ENCODE data around the gene POLR3E.
"Not testable (repeated sequence)": the region's sequence is repeated elsewhere in the genome, so short reads cannot be mapped to it uniquely, and the experiment has no call there.

The POLR3E gene

GRCh38 chr16:22337045-22337444 is 39.8 kb downstream of the POLR3E start:
- no peak for DNase-seq

- DNase-seq = no peak
These were observed 40.8 kb downstream of the POLR3E start for GRCh38 chr16:22337849-22338635.

- no peak for DNase-seq
These were observed 43.7 kb downstream of the POLR3E start for GRCh38 chr16:22340945-22341344.

GRCh38 chr16:22342082-22342481 is 44.9 kb downstream of the POLR3E start:
- DNase-seq = no peak

- DNase-seq = no peak
These were observed 49.3 kb downstream of the POLR3E start for GRCh38 chr16:22346483-22346882.

GRCh38 chr16:22347100-22347820 is 50.1 kb downstream of the POLR3E start:
- DNase-seq = no peak

GRCh38 chr16:22348291-22348690 is 51.1 kb downstream of the POLR3E start:
- DNase-seq = no peak

GRCh38 chr16:22351017-22351416 is 53.8 kb downstream of the POLR3E start:
- DNase-seq = not testable (repeated sequence)

GRCh38 chr16:22352140-22352539 is 54.9 kb downstream of the POLR3E start:
- no peak for DNase-seq

- no peak for DNase-seq
These were observed 55.5 kb downstream of the POLR3E start for GRCh38 chr16:22352723-22353122.

- DNase-seq = no peak
These were observed 56.1 kb downstream of the POLR3E start for GRCh38 chr16:22353191-22353919.

- no peak for DNase-seq
These were observed 56.8 kb downstream of the POLR3E start for GRCh38 chr16:22353933-22354541.

GRCh38 chr16:22355487-22355908 is 58.3 kb downstream of the POLR3E start:
- DNase-seq = no peak

- DNase-seq = no peak
These were observed 59.9 kb downstream of the POLR3E start for GRCh38 chr16:22356930-22357634.

- DNase-seq = no peak
These were observed 60.4 kb downstream of the POLR3E start for GRCh38 chr16:22357635-22357971.

GRCh38 chr16:22358000-22358399 is 60.8 kb downstream of the POLR3E start:
- DNase-seq = no peak

GRCh38 chr16:22359679-22360078 is 62.5 kb downstream of the POLR3E start:
- no peak for DNase-seq

- no peak for DNase-seq
These were observed 63.9 kb downstream of the POLR3E start for GRCh38 chr16:22360963-22361659.

GRCh38 chr16:22364241-22364640 is 67.0 kb downstream of the POLR3E start:
- DNase-seq = no peak

- DNase-seq = no peak
These were observed 69.2 kb downstream of the POLR3E start for GRCh38 chr16:22366371-22366770.

GRCh38 chr16:22366889-22367288 is 69.7 kb downstream of the POLR3E start:
- DNase-seq = no peak
